Peyer's patch (tissue), 4 donors: ENCODE results near the gene PDC. TPM values are rescaled to one million over a fixed set of nuclear protein-coding genes. Genes with fewer than 3 reads are reported as not detected.

ENCODE experiments used
- DNase-seq, 3 donors: peaks; one replicate each; pipeline ENCODE4 v3.0.0-alpha.2; 2017 to 2019
- H3K27ac ChIP-seq, 4 donors: fragments of 200-600 bp; sonication (generic); one replicate each; pipeline ENCODE4 v1.5.1; 2016 to 2019
- H3K27me3 ChIP-seq, 2 donors: fragments of 200-600 bp; sonication (generic); one replicate each; pipeline ENCODE4 v1.5.1; 2019
- H3K36me3 ChIP-seq, 3 donors: fragments of 200-600 bp; sonication (generic); one replicate each; pipeline ENCODE4 v1.5.1; 2016 to 2019
- H3K4me1 ChIP-seq, 4 donors: fragments of 200-600 bp; sonication (generic); one replicate each; pipeline ENCODE4 v1.5.1; 2016 to 2019
- H3K4me3 ChIP-seq, 4 donors: fragments of 200-600 bp; sonication (generic); 1 replicate in 3 of 4; 2 replicates in 1 of 4; pipeline ENCODE4 v1.5.1; 2016 to 2019; ENCODE audit warnings: mild to moderate bottlenecking in 1 of 4
- H3K9me3 ChIP-seq, 4 donors: fragments of 200-600 bp; sonication (generic); one replicate each; pipeline ENCODE4 v1.5.1; 2016 to 2019; ENCODE audit warnings: mild to moderate bottlenecking in 1 of 4
- CTCF ChIP-seq, 6 experiments: fragments of 450-650 bp in 4 of 6; fragments of 200-600 bp in 2 of 6; sonication (generic) in 1 of 6; IDR thresholded peaks; one replicate each; pipeline ENCODE4 v1.5.1; 2017 to 2019; ENCODE audit warnings: antibody characterized with exemption in 6 of 6, mild to moderate bottlenecking in 3 of 6, moderate library complexity in 1 of 6
- POLR2A ChIP-seq, 2 donors: fragments of 450-650 bp; IDR thresholded peaks; one replicate each; pipeline ENCODE4 v1.5.1; 2017; ENCODE audit warnings: antibody characterized with exemption in 2 of 2, mild to moderate bottlenecking in 2 of 2, moderate library complexity in 2 of 2
- total RNA-seq, 4 donors: library from RNA; depleted of rRNA; stranded (reverse); fragments of >200 nt; gene quantifications; one replicate each; pipeline ENCODE4 v1.1.0, GENCODE V29; 2016

The PDC gene
- total RNA-seq, 4 donors from 2014 or later, result not detected

- DNase-seq, result no peak
- H3K36me3 ChIP-seq, result peaks cover 0 to 29% (median 0%) of the 10 kb centered on the region in 3 donors
- no peak overlapping the region for H3K27ac ChIP-seq
Observed at GRCh38 chr1:186420923-186421322, 40.0 kb downstream of the PDC start.

DNA sequence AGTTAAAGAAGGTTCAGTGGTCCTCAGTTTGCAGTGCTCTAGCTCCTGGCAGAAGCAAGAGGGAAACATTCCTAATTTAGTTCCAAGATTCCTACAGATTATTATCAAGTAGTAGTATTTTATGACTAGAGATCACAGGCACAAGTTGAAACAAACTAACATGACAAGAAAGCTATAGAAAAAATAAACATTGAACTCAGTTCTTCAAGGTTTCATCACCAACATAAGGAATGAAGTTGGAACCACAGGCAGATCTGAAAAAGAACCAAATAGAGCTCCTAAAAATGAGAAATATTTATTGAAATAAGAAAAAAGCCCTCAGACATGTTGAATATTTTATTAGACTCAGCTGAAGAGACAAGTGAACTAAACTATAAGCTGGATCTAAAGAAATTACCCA, 40.6 kb downstream of the PDC start:
- H3K4me1 ChIP-seq, result no peaks in the 10 kb centered on the region
- H3K36me3 ChIP-seq, result peaks cover 0 to 32% (median 0%) of the 10 kb centered on the region in 3 donors
- no peaks in the 10 kb centered on the region for H3K9me3 ChIP-seq
- TF ChIP-seq CTCF (IDR thresholded peaks at IDR 0.05) (no peak), POLR2A (IDR thresholded peaks at IDR 0.05) (no peak)
- H3K27ac ChIP-seq, result no peak overlapping the region
- no peak overlapping the region for H3K4me3 ChIP-seq
- DNase-seq, result no peak
- H3K27me3 ChIP-seq, result no peaks in the 10 kb centered on the region

More at GRCh38 chr1:186420923-186421322, 40.0 kb downstream of the PDC start:
- H3K4me1 ChIP-seq, result no peaks in the 10 kb centered on the region
- TF ChIP-seq POLR2A (IDR thresholded peaks at IDR 0.05) (no peak), CTCF (IDR thresholded peaks at IDR 0.05) (no peak)
- H3K4me3 ChIP-seq, result no peak overlapping the region
- no peaks in the 10 kb centered on the region for H3K27me3 ChIP-seq
- H3K9me3 ChIP-seq, result no peaks in the 10 kb centered on the region

GRCh38 chr1:186418503-186418902, 42.4 kb downstream of the PDC start:
- H3K4me3 ChIP-seq, result no peak overlapping the region
- H3K27me3 ChIP-seq, result no peaks in the 10 kb centered on the region
- no peak overlapping the region for H3K27ac ChIP-seq
- no peak for TF ChIP-seq POLR2A (IDR thresholded peaks at IDR 0.05)
- TF ChIP-seq CTCF (IDR thresholded peaks at IDR 0.05), result no peak
- H3K4me1 ChIP-seq, result no peaks in the 10 kb centered on the region
- no peak for DNase-seq
- H3K9me3 ChIP-seq, result no peaks in the 10 kb centered on the region
- H3K36me3 ChIP-seq, result peaks cover 0 to 32% (median 0%) of the 10 kb centered on the region in 3 donors

DNA sequence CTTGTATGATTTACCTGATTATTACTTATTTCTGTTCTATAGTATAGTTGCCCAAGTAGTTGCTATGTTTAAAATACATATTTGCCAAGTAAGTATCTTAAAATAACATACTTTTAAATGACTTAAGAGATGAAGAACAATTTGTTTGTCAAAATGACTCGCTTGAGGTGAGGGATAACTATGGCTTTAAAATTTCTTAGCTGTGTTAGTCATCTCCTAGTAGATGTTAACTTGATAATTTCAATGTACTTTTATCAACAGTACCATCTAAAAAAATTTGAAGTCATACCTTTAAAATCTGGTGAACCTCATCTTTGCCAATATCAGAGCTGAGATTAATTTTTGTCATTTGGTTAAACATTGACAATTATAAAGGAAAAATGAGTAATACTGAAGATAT, 47.6 kb downstream of the PDC start:
- DNase-seq, result no peak
- Histone ChIP-seq H3K27me3 (no peaks in the 10 kb centered on the region), H3K36me3 (peaks cover 0 to 47% (median 0%) of the 10 kb centered on the region in 3 donors), H3K27ac (no peak overlapping the region), H3K9me3 (no peaks in the 10 kb centered on the region), H3K4me1 (no peaks in the 10 kb centered on the region), H3K4me3 (no peak overlapping the region)
- no peak for TF ChIP-seq POLR2A (IDR thresholded peaks at IDR 0.05)
- TF ChIP-seq CTCF (IDR thresholded peaks at IDR 0.05), result no peak

GRCh38 chr1:186409091-186409490, 51.8 kb downstream of the PDC start:
- Histone ChIP-seq H3K4me1 (no peaks in the 10 kb centered on the region), H3K27ac (no peak overlapping the region), H3K9me3 (no peaks in the 10 kb centered on the region), H3K4me3 (no peak overlapping the region), H3K27me3 (no peaks in the 10 kb centered on the region), H3K36me3 (peaks cover 0 to 56% (median 0%) of the 10 kb centered on the region in 3 donors)
- TF ChIP-seq POLR2A (IDR thresholded peaks at IDR 0.05) (no peak), CTCF (IDR thresholded peaks at IDR 0.05) (no peak)
- DNase-seq, result no peak
